Right lobe of liver (tissue), 6 donors: ENCODE measurements around the gene SNF8. TPM values are rescaled to one million over a fixed set of nuclear protein-coding genes. Genes with fewer than 3 reads are reported as not detected.
A peak's percentile ranks its signal among the peaks of the same experiment; 100 is the strongest.

Source experiments
- ATAC-seq, 4 donors: fragments of 200-7000 bp; cut with Tn5 transposase; one replicate each; pipeline ENCODE4 v1.9.1; 2020; ENCODE audit warnings: mild to moderate bottlenecking in 4 of 4, moderate library complexity in 4 of 4
- DNase-seq, 3 donors: peaks; one replicate each; pipeline ENCODE4 v3.0.0-alpha.2; 2020
- H3K27ac ChIP-seq, 3 donors: fragments of 200-600 bp; one replicate each; pipeline ENCODE4 v1.8.0; 2022
- H3K27me3 ChIP-seq, 2 donors: fragments of 200-600 bp; one replicate each; pipeline ENCODE4 v1.8.0; 2022
- H3K36me3 ChIP-seq, 4 donors: fragments of 200-600 bp; sonication (generic) in 1 of 4; one replicate each; pipeline versions ENCODE4 v1.5.1 to v1.8.0; 2017 to 2022; ENCODE audit warnings: control low read depth in 1 of 4
- H3K4me1 ChIP-seq, 4 donors: fragments of 200-600 bp; sonication (generic) in 1 of 4; one replicate each; pipeline versions ENCODE4 v1.5.1 to v1.8.0; 2017 to 2022; ENCODE audit warnings: control low read depth in 1 of 4
- H3K4me3 ChIP-seq, 3 donors: fragments of 200-600 bp; one replicate each; pipeline ENCODE4 v1.8.0; 2022
- H3K9me3 ChIP-seq, 4 donors: fragments of 200-600 bp; sonication (generic) in 1 of 4; one replicate each; pipeline versions ENCODE4 v1.5.1 to v1.8.0; 2017 to 2022; ENCODE audit warnings: control low read depth in 1 of 4
- POLR2A ChIP-seq: fragments of 450-650 bp; IDR thresholded peaks from one replicate; pipeline ENCODE4 v1.6.1; 2017; ENCODE audit warnings: antibody characterized with exemption, mild to moderate bottlenecking
- WGBS: methylation state at CpG from one replicate; pipeline ENCODE4 v1.1.6; 2018; ENCODE audit warnings: low coverage, low lambda C conversion rate; ENCODE audit not compliant: insufficient coverage; ENCODE audit errors: missing lambda C conversion rate; 5-methylcytosine and 5-hydroxymethylcytosine counted together
- intact Hi-C, 2 donors: fragments of 100-400 bp; cut with DNase I; formaldehyde crosslinking; loops; one replicate each; pipeline versions ENCODE4 v1.11.2 to v1.14.1; 2022
- long read RNA-seq: library from polyadenylated mRNA; unstranded; transcript quantifications from one replicate; pipeline ENCODE4 v2.0.0, GENCODE V29; 2019
- total RNA-seq, 6 experiments: library from RNA; depleted of rRNA in 2 of 6; stranded (reverse); fragments of >200 nt in 2 of 6; fragmentation: NEBNext Ultra II Directional in 3 of 6; extraction: Animal tissue kit (Norgen Biotek cat#: 25700) in 3 of 6; gene quantifications; one replicate each; pipeline versions ENCODE4 v1.1.0 to v1.2.4, GENCODE V29; 2016 to 2023
- TF ChIP-seq, protein P1 (sequence below), 4 donors: fragments of 200-600 bp in 3 of 4; fragments of 450-650 bp in 1 of 4; IDR thresholded peaks; one replicate each; pipeline versions ENCODE4 v1.5.1 to v1.8.0; 2016 to 2022; ENCODE audit warnings: antibody characterized with exemption in 4 of 4, mild to moderate bottlenecking in 2 of 4
- donor health status: DM: no; HTN: yes; CAD: no.
- donor health status: DM: no; HTN: no; CAD: no.
- donor health status: DM: no; HTN: no; CAD: no.
- donor health status: DM: no; HTN: yes; CAD: no.
- donor health status: DM: no; HTN: yes; CAD: no.

SNF8 gene, protein sequence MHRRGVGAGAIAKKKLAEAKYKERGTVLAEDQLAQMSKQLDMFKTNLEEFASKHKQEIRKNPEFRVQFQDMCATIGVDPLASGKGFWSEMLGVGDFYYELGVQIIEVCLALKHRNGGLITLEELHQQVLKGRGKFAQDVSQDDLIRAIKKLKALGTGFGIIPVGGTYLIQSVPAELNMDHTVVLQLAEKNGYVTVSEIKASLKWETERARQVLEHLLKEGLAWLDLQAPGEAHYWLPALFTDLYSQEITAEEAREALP
- total RNA-seq, result 10 to 100 TPM; 35.8 to 62.9 (median 47.5) TPM
- long read RNA-seq, partial matches to known transcripts, result 1 of 2 reads
- long read RNA-seq, other reads (novel, unspliced or antisense), result 0 of 2 reads

DNA sequence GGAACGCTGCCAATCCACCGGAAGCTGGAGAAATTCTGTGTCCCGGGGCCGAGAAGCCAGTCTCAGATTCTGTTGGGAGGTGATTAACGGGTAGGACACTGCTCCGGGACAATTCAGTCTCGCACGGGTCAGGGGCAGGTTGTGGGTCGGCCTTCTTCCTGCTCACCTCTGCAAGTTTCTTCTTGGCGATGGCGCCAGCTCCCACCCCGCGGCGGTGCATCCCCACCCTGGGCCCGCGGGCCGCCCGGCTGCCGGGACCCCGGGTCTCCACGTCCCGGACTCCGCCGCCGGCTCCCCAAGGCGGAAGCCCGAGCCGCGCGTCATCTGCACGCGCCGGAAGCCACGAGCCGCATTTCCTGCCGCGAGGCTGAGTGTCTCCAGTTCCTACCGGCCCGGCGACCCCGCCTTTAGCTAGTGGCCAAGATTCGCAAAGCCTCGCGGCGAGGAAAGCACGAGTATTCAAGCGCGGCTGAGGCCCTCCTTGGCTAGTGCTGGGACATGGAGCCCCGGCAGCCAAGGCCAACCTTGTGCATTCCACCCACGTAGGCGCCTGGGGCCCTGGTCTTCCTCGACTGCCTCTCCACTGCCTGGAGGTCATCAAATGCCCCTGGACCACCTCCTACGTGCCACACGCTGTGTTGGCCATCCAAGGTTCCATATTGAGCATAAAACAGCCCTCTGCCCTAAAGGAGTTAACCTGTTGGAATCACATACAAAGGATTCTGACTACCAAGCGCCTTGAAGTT is at the start of gene SNF8:
Gene SNF8 (minus strand): TSS at position 328 of the 746 bp plus-strand sequence. CDS start 108 bp downstream, at position 220.
- Histone ChIP-seq H3K4me3 (peak within 1 kb of the TSS; percentile 75 to 94 (median 85)), H3K9me3 (no peaks in the 10 kb centered on the region), H3K36me3 (peaks cover 0 to 7% (median 0%) of the 10 kb centered on the region in 4 donors), H3K4me1 (peaks cover 0 to 16% (median 0%) of the 10 kb centered on the region in 4 donors), H3K27me3 (no peaks in the 10 kb centered on the region), H3K27ac (peak within 1 kb of the TSS; percentile 55 to 81 (median 73))
- intact Hi-C loops, result no loop called here
- ATAC-seq (peak; percentile 94 to 99 (median 98)), DNase-seq (peak; percentile 87 to 92 (median 90))
- 0% methylated on average over 5 of the region's 55 CpGs for WGBS
- TF ChIP-seq POLR2A, result peak; percentile 77
- TF ChIP-seq, protein P1, sequence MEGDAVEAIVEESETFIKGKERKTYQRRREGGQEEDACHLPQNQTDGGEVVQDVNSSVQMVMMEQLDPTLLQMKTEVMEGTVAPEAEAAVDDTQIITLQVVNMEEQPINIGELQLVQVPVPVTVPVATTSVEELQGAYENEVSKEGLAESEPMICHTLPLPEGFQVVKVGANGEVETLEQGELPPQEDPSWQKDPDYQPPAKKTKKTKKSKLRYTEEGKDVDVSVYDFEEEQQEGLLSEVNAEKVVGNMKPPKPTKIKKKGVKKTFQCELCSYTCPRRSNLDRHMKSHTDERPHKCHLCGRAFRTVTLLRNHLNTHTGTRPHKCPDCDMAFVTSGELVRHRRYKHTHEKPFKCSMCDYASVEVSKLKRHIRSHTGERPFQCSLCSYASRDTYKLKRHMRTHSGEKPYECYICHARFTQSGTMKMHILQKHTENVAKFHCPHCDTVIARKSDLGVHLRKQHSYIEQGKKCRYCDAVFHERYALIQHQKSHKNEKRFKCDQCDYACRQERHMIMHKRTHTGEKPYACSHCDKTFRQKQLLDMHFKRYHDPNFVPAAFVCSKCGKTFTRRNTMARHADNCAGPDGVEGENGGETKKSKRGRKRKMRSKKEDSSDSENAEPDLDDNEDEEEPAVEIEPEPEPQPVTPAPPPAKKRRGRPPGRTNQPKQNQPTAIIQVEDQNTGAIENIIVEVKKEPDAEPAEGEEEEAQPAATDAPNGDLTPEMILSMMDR (IDR thresholded peaks at IDR 0.05), result no peak

DNA sequence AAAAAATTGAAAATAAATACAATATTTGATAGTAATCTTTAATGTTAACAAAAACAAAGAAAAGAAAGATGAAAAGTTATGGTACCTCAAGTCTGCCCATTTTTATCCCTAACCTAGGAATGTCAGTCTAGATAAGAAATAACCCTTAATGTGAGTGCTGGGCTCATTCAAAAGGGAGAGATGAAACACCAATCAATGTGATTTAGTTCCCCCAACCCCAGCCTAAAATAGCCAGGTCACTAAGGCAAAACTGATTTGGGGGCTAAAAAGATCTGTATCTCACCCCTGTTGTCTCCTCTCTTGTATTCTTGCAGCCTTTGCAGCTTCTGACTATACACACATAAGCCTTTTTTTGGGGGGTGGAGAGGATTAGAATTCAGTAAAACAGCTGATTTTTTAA is 49.3 kb upstream of the SNF8 start:
- H3K36me3 ChIP-seq, result no peaks in the 10 kb centered on the region
- H3K4me1 ChIP-seq, result peaks cover 0 to 2% (median 0%) of the 10 kb centered on the region in 4 donors
- no peak overlapping the region for H3K4me3 ChIP-seq
- intact Hi-C loops, result no loop called here
- H3K9me3 ChIP-seq, result no peaks in the 10 kb centered on the region
- no peak for ATAC-seq
- H3K27ac ChIP-seq, result no peak overlapping the region
- TF ChIP-seq, protein P1 (IDR thresholded peaks at IDR 0.05), result no peak
- no peak for TF ChIP-seq POLR2A
- peaks cover 22 to 76% of the 10 kb centered on the region in 2 donors for H3K27me3 ChIP-seq
- DNase-seq, result no peak

DNA sequence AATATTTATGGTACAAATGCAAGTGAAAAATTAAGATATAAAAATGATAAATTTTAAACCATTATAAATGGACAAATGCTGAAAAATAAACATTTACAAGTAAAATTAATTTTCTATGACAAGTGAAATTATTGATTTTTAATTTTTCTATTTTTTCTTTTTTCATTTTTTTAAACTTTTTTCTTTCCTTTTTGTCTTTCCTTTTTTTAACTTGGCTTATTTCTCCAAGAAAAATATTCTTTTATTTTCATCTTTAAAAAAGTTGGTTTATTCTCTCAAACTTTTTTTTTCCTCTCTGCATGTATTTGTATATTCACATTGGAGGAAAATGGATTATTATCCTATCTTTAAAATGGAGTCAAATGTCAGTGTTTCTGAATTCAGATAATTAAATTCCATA is 48.7 kb upstream of the SNF8 start:
- DNase-seq (no peak), ATAC-seq (no peak)
- H3K4me1 ChIP-seq, result peaks cover 0 to 2% (median 0%) of the 10 kb centered on the region in 4 donors
- H3K4me3 ChIP-seq, result no peak overlapping the region
- no peak for TF ChIP-seq POLR2A
- TF ChIP-seq, protein P1 (IDR thresholded peaks at IDR 0.05), result no peak
- no peaks in the 10 kb centered on the region for H3K36me3 ChIP-seq
- H3K27ac ChIP-seq, result no peak overlapping the region
- intact Hi-C loops, result no loop called here
- peaks cover 22 to 74% of the 10 kb centered on the region in 2 donors for H3K27me3 ChIP-seq
- no peaks in the 10 kb centered on the region for H3K9me3 ChIP-seq

DNA sequence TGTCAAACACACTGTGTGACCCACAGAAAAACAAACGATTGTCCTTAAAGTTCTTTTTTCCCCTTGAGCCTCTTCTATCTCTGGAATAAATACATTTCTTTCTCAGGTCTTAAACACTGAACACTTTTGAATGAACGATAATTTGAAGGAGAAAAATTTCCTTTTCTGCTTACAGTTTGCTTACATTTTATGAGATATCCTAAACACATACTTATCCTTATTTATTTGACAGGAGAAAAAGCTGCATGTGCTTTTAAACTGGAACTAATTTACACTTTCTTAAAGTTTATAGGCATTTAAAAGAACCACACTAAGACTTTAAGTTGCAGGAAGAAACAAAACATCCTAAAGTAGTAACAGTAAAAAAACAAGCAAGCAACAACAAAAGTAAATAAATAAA is 47.8 kb upstream of the SNF8 start:
- H3K27me3 ChIP-seq, result peaks cover 20 to 65% of the 10 kb centered on the region in 2 donors

More for the DNA sequence above, 47.8 kb upstream of the SNF8 start:
- peaks cover 0 to 2% (median 0%) of the 10 kb centered on the region in 4 donors for H3K4me1 ChIP-seq
- H3K9me3 ChIP-seq, result no peaks in the 10 kb centered on the region
- DNase-seq (no peak), ATAC-seq (no peak)
- no peaks in the 10 kb centered on the region for H3K36me3 ChIP-seq
- H3K27ac ChIP-seq, result no peak overlapping the region
- TF ChIP-seq, protein P1 (IDR thresholded peaks at IDR 0.05), result no peak
- TF ChIP-seq POLR2A, result no peak
- intact Hi-C loops, result no loop called here
- no peak overlapping the region for H3K4me3 ChIP-seq
- WGBS, result 39% methylated on average over 2 of the region's 2 CpGs
